A549 (cell line): ENCODE data around the gene ITGA11. TPM values are rescaled to one million over a fixed set of nuclear protein-coding genes. Genes with fewer than 3 reads are reported as not detected.

Source experiments
- ATAC-seq, 2 experiments: fragments of 200-7000 bp in 1 of 2; fragments of >200 bp in 1 of 2; cut with Nextera tagmentation in 1 of 2; cut with Tn5 transposase in 1 of 2; 3 replicates each; pipeline versions ENCODE4 v1.8.0 to v1.9.1; 2018 to 2020; ENCODE audit warnings: mild to moderate bottlenecking in 1 of 2, moderate library complexity in 1 of 2
- CTCF ChIA-PET: fragments of 300-600 bp; sonication (Branson Sonifier 250); formaldehyde crosslinking; extraction: SDS; loops from one replicate; lab custom pipeline; 2021; ENCODE audit warnings: antibody characterized with exemption, inconsistent platforms; lab: Yijun Ruan, JAX
- POLR2A ChIA-PET: fragments of 350-600 bp; formaldehyde crosslinking; extraction: SDS; loops from one replicate; lab custom pipeline; 2021; ENCODE audit warnings: antibody characterized with exemption, inconsistent platforms; lab: Yijun Ruan, JAX
- DNase-seq, 2 experiments: peaks; one replicate each; pipeline versions ENCODE4 v3.0.0 to v3.0.0-alpha.2; 2011 to 2016; ENCODE audit warnings: low read depth in 1 of 2, low spot score in 1 of 2
- FAIRE-seq: peaks from 2 replicates; lab custom pipeline; 2011; peaks lifted over from hg19 to GRCh38; lab: Jason Lieb, UNC
- H3K27ac ChIP-seq, 2 experiments: fragments of >200 bp; sonication (Bioruptor Twin); formaldehyde crosslinking; 3 replicates each; pipeline ENCODE4 v1.5.1; 2016 to 2017
- H3K4me1 ChIP-seq: fragments of >200 bp; sonication (Bioruptor Twin); formaldehyde crosslinking; 3 replicates; pipeline ENCODE4 v1.6.1; 2016
- H3K4me2 ChIP-seq: fragments of >200 bp; sonication (Bioruptor Twin); formaldehyde crosslinking; 3 replicates; pipeline ENCODE4 v1.6.1; 2016
- H3K4me3 ChIP-seq: fragments of >200 bp; sonication (Bioruptor Twin); formaldehyde crosslinking; 3 replicates; pipeline ENCODE4 v1.5.1; 2016
- H3K9me3 ChIP-seq: fragments of >200 bp; sonication (Bioruptor Twin); formaldehyde crosslinking; 3 replicates; pipeline ENCODE4 v1.6.1; 2016
- BHLHE40 ChIP-seq: IDR thresholded peaks from 2 replicates; pipeline ENCODE4 v1.6.1; 2012; ENCODE audit warnings: low read depth, low read length, inconsistent platforms
- CBX8 ChIP-seq: fragments of 200-600 bp; sonication (generic); IDR thresholded peaks from 2 replicates; pipeline ENCODE4 v1.6.1; 2016
- ESRRA ChIP-seq: fragments of 150-350 bp; IDR thresholded peaks from 2 replicates; pipeline ENCODE4 v1.6.1; 2014; ENCODE audit warnings: mild to moderate bottlenecking, low read length, borderline replicate concordance
- FOSB ChIP-seq: fragments of 250-450 bp; sonication (Bioruptor Pico); IDR thresholded peaks from 2 replicates; pipeline ENCODE4 v1.5.0; 2020; ENCODE audit warnings: mild to moderate bottlenecking, moderate library complexity
- FOXS1 ChIP-seq: fragments of 250-450 bp; sonication (Bioruptor Pico); IDR thresholded peaks from 2 replicates; pipeline ENCODE4 v1.5.0; 2020; ENCODE audit warnings: mild to moderate bottlenecking, moderate library complexity
- HEYL ChIP-seq: fragments of 250-450 bp; sonication (Bioruptor Pico); IDR thresholded peaks from 2 replicates; pipeline ENCODE4 v1.8.0; 2021; ENCODE audit warnings: mild to moderate bottlenecking, moderate library complexity
- HOXA7 ChIP-seq: fragments of 250-450 bp; sonication (Bioruptor Pico); IDR thresholded peaks from 2 replicates; pipeline ENCODE4 v1.5.0; 2020; ENCODE audit warnings: mild to moderate bottlenecking, moderate library complexity
- JUN ChIP-seq, 2 experiments: fragments of >200 bp; sonication (Bioruptor Twin); formaldehyde crosslinking; IDR thresholded peaks; 2 replicates in 1 of 2; 3 replicates in 1 of 2; pipeline ENCODE4 v1.6.1; 2016 to 2017
- KDM5A ChIP-seq: fragments of 200-600 bp; sonication (generic); IDR thresholded peaks from 2 replicates; pipeline ENCODE4 v1.6.1; 2016; ENCODE audit warnings: antibody characterized with exemption, mild to moderate bottlenecking
- NPAS2 ChIP-seq: fragments of 250-450 bp; sonication (Bioruptor Pico); IDR thresholded peaks from 2 replicates; pipeline ENCODE4 v1.8.0; 2022; ENCODE audit warnings: mild to moderate bottlenecking, moderate library complexity, borderline replicate concordance
- NR3C1 ChIP-seq: fragments of >200 bp; sonication (Bioruptor Twin); formaldehyde crosslinking; IDR thresholded peaks from 3 replicates; pipeline ENCODE4 v1.6.1; 2017
- PHF8 ChIP-seq: fragments of 200-600 bp; sonication (generic); IDR thresholded peaks from 2 replicates; pipeline ENCODE4 v1.6.1; 2016; ENCODE audit warnings: low read depth, mild to moderate bottlenecking, antibody characterized with exemption, moderate library complexity, borderline replicate concordance
- TP53 ChIP-seq: fragments of 250-450 bp; sonication (Bioruptor Pico); IDR thresholded peaks from 2 replicates; pipeline ENCODE4 v1.5.0; 2021; ENCODE audit warnings: mild to moderate bottlenecking, moderate library complexity
- WGBS: methylation state at CpG from one replicate; pipeline ENCODE4 v1.1.6; 2017; ENCODE audit errors: missing lambda C conversion rate; 5-methylcytosine and 5-hydroxymethylcytosine counted together
- polyA plus RNA-seq, 4 experiments: library from polyadenylated mRNA; depleted of rRNA in 3 of 4; stranded (reverse); fragments of >200 nt; fragmentation: RNase III in 1 of 4; extraction: RNeasy Plus Mini Kit Qiagen cat#74134 plus additional on column Dnase treatment in 1 of 4; gene quantifications; 2 replicates in 3 of 4; 3 replicates in 1 of 4; pipeline ENCODE4 v1.2.3, GENCODE V29; 2011 to 2017
- TF ChIP-seq, protein P1 (sequence below): IDR thresholded peaks from 2 replicates; pipeline ENCODE4 v1.6.1; 2012; ENCODE audit warnings: low read depth, borderline replicate concordance
- TF ChIP-seq, protein P2 (sequence below): fragments of 250-450 bp; sonication (Bioruptor Pico); IDR thresholded peaks from 2 replicates; pipeline ENCODE4 v1.5.0; 2021; ENCODE audit warnings: mild to moderate bottlenecking, moderate library complexity, borderline replicate concordance
- TF ChIP-seq, protein P3 (sequence below): IDR thresholded peaks from 2 replicates; pipeline ENCODE4 v1.6.1; 2012
- TF ChIP-seq, protein P4 (sequence below): fragments of 450-650 bp; IDR thresholded peaks from 2 replicates; pipeline ENCODE4 v1.6.1; 2014; ENCODE audit warnings: antibody characterized with exemption
- TF ChIP-seq, protein P5 (sequence below): fragments of 250-450 bp; sonication (Bioruptor Pico); IDR thresholded peaks from 2 replicates; pipeline ENCODE4 v1.5.0; 2020; ENCODE audit warnings: low read depth, mild to moderate bottlenecking, moderate library complexity

Gene ITGA11
- polyA plus RNA-seq, 2 of the 4 experiments (the other 2 are of a cell fraction): 8.3 to 17.2 TPM

DNA sequence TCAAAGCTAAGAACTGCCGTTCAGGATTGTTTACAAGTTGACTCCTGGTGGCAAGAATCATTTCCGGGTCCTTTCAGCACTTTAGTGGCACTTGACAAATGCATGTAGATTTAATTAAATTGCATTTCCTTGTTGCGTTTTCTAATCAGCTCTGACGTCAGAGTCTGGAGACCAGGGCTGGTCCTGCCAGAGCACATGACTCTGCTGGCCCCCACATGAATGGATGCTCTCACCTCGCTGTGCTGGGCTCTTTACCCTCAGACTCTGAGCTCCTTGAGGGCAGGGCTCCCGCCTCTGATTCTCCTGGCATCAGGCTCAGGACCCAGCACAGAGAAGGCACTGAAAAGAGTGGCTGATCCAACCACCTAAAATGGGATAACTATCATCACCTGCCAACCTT lies 85.0 kb downstream of the ITGA11 start:
- FAIRE-seq (no peak), DNase-seq (no peak)
- H3K4me3 ChIP-seq: no peak overlapping the region
- H3K4me1 ChIP-seq: peaks cover 4% of the 10 kb centered on the region
- CTCF ChIA-PET: interaction anchor here (0.5 to 8.6 kb wide), 5 partner anchors 12 to 326 kb away, joined by 4 to 58 read pairs (median 6); no protein-coding TSS in a partner anchor
- no peak overlapping the region for H3K27ac ChIP-seq
- no peak for TF ChIP-seq HEYL (CRISPR knock-in tag)
- TF ChIP-seq TP53: no peak
- TF ChIP-seq, protein P1, sequence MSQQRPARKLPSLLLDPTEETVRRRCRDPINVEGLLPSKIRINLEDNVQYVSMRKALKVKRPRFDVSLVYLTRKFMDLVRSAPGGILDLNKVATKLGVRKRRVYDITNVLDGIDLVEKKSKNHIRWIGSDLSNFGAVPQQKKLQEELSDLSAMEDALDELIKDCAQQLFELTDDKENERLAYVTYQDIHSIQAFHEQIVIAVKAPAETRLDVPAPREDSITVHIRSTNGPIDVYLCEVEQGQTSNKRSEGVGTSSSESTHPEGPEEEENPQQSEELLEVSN: no peak
- TF ChIP-seq, protein P2, sequence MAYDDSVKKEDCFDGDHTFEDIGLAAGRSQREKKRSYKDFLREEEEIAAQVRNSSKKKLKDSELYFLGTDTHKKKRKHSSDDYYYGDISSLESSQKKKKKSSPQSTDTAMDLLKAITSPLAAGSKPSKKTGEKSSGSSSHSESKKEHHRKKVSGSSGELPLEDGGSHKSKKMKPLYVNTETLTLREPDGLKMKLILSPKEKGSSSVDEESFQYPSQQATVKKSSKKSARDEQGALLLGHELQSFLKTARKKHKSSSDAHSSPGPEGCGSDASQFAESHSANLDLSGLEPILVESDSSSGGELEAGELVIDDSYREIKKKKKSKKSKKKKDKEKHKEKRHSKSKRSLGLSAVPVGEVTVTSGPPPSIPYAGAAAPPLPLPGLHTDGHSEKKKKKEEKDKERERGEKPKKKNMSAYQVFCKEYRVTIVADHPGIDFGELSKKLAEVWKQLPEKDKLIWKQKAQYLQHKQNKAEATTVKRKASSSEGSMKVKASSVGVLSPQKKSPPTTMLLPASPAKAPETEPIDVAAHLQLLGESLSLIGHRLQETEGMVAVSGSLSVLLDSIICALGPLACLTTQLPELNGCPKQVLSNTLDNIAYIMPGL (CRISPR knock-in tag): no peak
- TF ChIP-seq, all 56 proteins: peak for 0
- no peaks in the 10 kb centered on the region for H3K9me3 ChIP-seq
- no peak overlapping the region for H3K4me2 ChIP-seq
- WGBS: 72% methylated on average over 6 of the region's 6 CpGs
- POLR2A ChIA-PET: no interaction called here
- ATAC-seq: no peak

DNA sequence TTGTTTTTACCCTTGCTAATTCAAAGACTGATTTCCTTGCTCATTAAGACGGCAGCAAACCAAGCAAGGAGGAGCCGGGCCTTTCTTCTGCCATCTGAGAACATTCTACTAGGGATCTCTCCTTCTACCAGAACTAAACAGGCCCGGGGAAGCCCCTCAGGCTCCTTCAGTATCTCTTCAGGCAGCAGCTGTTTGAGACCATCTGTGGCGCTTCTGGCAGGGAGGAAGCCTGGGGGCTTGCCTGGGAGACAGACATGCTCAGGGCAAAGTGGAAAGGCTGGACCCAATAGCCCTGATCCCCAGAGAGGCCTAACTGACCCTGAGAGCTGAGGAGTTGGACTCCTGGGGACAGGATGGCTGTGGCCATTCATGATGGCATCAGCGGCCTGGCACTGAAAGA lies 86.5 kb downstream of the ITGA11 start:
- CTCF ChIA-PET: interaction anchor here (0.7 to 8.6 kb wide), 9 partner anchors 8 to 306 kb away, joined by 3 to 58 read pairs (median 6); no protein-coding TSS in a partner anchor
- Histone ChIP-seq H3K27ac (peak overlapping the region in 1 of 2 experiments; percentile 5; a peak in 1 of 6 replicates), H3K9me3 (no peaks in the 10 kb centered on the region), H3K4me3 (no peak overlapping the region), H3K4me1 (no peaks in the 10 kb centered on the region), H3K4me2 (no peak overlapping the region)
- POLR2A ChIA-PET: no interaction called here
- WGBS: 72% methylated on average over 5 of the region's 5 CpGs
- TF ChIP-seq, protein P3, sequence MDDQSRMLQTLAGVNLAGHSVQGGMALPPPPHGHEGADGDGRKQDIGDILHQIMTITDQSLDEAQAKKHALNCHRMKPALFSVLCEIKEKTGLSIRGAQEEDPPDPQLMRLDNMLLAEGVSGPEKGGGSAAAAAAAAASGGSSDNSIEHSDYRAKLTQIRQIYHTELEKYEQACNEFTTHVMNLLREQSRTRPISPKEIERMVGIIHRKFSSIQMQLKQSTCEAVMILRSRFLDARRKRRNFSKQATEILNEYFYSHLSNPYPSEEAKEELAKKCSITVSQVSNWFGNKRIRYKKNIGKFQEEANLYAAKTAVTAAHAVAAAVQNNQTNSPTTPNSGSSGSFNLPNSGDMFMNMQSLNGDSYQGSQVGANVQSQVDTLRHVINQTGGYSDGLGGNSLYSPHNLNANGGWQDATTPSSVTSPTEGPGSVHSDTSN: no peak
- TF ChIP-seq FOSB (CRISPR knock-in tag) (no peak), KDM5A (no peak), NPAS2 (CRISPR knock-in tag) (no peak), ESRRA (no peak), BHLHE40 (no peak), HOXA7 (no peak), FOXS1 (CRISPR knock-in tag) (no peak), CBX8 (no peak), JUN (IDR thresholded peaks at IDR 0.05) (no peak), NR3C1 (no peak), PHF8 (no peak)
- TF ChIP-seq, protein P1: no peak
- TF ChIP-seq, protein P4, sequence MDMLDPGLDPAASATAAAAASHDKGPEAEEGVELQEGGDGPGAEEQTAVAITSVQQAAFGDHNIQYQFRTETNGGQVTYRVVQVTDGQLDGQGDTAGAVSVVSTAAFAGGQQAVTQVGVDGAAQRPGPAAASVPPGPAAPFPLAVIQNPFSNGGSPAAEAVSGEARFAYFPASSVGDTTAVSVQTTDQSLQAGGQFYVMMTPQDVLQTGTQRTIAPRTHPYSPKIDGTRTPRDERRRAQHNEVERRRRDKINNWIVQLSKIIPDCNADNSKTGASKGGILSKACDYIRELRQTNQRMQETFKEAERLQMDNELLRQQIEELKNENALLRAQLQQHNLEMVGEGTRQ: no peak
- TF ChIP-seq, protein P5, sequence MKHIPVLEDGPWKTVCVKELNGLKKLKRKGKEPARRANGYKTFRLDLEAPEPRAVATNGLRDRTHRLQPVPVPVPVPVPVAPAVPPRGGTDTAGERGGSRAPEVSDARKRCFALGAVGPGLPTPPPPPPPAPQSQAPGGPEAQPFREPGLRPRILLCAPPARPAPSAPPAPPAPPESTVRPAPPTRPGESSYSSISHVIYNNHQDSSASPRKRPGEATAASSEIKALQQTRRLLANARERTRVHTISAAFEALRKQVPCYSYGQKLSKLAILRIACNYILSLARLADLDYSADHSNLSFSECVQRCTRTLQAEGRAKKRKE (CRISPR knock-in tag): no peak
- FAIRE-seq (no peak), DNase-seq (no peak), ATAC-seq (no peak)
